Motor neuron (in vitro differentiated cells): ENCODE measurements around the gene PLCZ1. TPM values are rescaled to one million over a fixed set of nuclear protein-coding genes. Genes with fewer than 3 reads are reported as not detected.
"Not testable (repeated sequence)": the region's sequence is repeated elsewhere in the genome, so short reads cannot be mapped to it uniquely, and the experiment has no call there.

Source experiments
- ATAC-seq, 8 experiments: fragments of 200-7000 bp; cut with Tn5 transposase; replicated peaks in 6 of 8; 2 replicates each; pipeline ENCODE4 v1.8.0; 2021; ENCODE audit warnings: mild to moderate bottlenecking in 8 of 8, moderate library complexity in 8 of 8
- H3K27ac ChIP-seq, 2 donors: fragments of 250-450 bp; sonication (Bioruptor Pico); 2 replicates each; pipeline ENCODE4 v1.9.0; 2021; ENCODE audit warnings: antibody characterized with exemption in 2 of 2, mild to moderate bottlenecking in 2 of 2, moderate library complexity in 1 of 2
- H3K4me1 ChIP-seq, 2 donors: fragments of 250-450 bp; sonication (Bioruptor Pico); replicated peaks in 1 of 2; 2 replicates each; pipeline ENCODE4 v1.6.1; 2021; ENCODE audit warnings: antibody characterized with exemption in 2 of 2, mild to moderate bottlenecking in 2 of 2, moderate library complexity in 1 of 2
- H3K4me3 ChIP-seq, 5 donors: fragments of 250-450 bp; sonication (Bioruptor Pico); 2 replicates each; pipeline ENCODE4 v1.9.0; 2021; ENCODE audit warnings: antibody characterized with exemption in 5 of 5, mild to moderate bottlenecking in 5 of 5, moderate library complexity in 4 of 5
- WGBS, 10 experiments: fragments of 450-650 bp; shearing (Covaris generic); methylation state at CpG; one replicate each; pipeline ENCODE4 v1.0.0; 2022; 5-methylcytosine and 5-hydroxymethylcytosine counted together
- in situ Hi-C, 9 experiments: fragments of 400-800 bp; cut with MboI; loops; one replicate each; pipeline ENCODE4 v1.15.0; 2021; ENCODE audit warnings: low sequenced_read_pairs in 9 of 9, low pct_unique_long_range_greater_than_20kb in 2 of 9; ENCODE audit not compliant: unreplicated experiment in 9 of 9
- total RNA-seq, 8 experiments: library from RNA; unstranded; fragments of 300-600 nt; gene quantifications; 2 replicates each; pipeline versions ENCODE4 v1.2.3 to v1.2.4, GENCODE V29; 2022

The PLCZ1 gene
- not detected for total RNA-seq

GRCh38 chr12:18737819-18738218 is at the start of gene PLCZ1, which contains the start of gene CAPZA3:
TSS of gene PLCZ1 (minus strand) at chr12:18738012. CDS start at chr12:18737371, 641 bp downstream.
TSS of gene CAPZA3 (plus strand) at chr12:18738119. CDS start at chr12:18738269, 150 bp downstream.
- in situ Hi-C loops: no loop called here
- no peak for ATAC-seq
- H3K4me3 ChIP-seq: no peak within 1 kb of the TSS
- no peak within 1 kb of the TSS for H3K27ac ChIP-seq
- WGBS, 10 experiments: 79 to 100% (median 90%) methylated on average over 2 of the region's 2 CpGs; no CpG with 5 or more reads in 7 of the 10 experiments
- no peaks in the 10 kb centered on the region for H3K4me1 ChIP-seq

- WGBS, 10 experiments: 93 to 95% methylated on average over 3 to 4 of the region's 8 CpGs; no CpG with 5 or more reads in 8 of the 10 experiments
- in situ Hi-C loops, H3K27ac ChIP-seq, H3K4me3 ChIP-seq, ATAC-seq, H3K4me1 ChIP-seq: not testable (repeated sequence)
Observed at GRCh38 chr12:18785465-18785864, 47.7 kb upstream of the PLCZ1 start.

GRCh38 chr12:18782827-18783226 is 45.0 kb upstream of the PLCZ1 start:
- in situ Hi-C loops: no loop called here
- 13 to 89% (median 58%) methylated on average over 1 to 2 of the region's 2 CpGs; no CpG with 5 or more reads in 1 of the 10 experiments for WGBS, 10 experiments
- Histone ChIP-seq H3K4me3 (no peak overlapping the region), H3K27ac (no peak overlapping the region), H3K4me1 (no peaks in the 10 kb centered on the region)
- ATAC-seq: no peak

DNA sequence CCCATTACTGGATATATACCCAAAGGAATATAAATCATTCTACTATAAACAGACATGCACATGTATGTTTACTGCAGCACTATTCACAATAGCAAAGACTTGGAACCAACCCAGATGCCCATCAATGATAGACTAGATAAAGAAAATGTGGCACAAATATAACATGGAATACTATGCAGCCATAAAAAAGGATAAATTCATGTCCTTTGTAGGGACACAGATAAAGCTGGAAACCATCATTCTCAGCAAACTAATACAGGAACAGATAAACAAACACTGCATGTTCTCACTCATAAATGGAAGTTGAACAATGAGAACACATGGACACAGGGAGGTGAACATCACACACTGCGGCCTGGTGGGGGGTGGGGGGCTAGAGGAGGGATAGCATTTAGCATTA is 28.7 kb upstream of the PLCZ1 start:
- H3K27ac ChIP-seq, ATAC-seq, H3K4me3 ChIP-seq, H3K4me1 ChIP-seq, in situ Hi-C loops: not testable (repeated sequence)
- WGBS, 10 experiments: 33 to 100% (median 80%) methylated on average over 1 of the region's 1 CpG; no CpG with 5 or more reads in 7 of the 10 experiments

DNA sequence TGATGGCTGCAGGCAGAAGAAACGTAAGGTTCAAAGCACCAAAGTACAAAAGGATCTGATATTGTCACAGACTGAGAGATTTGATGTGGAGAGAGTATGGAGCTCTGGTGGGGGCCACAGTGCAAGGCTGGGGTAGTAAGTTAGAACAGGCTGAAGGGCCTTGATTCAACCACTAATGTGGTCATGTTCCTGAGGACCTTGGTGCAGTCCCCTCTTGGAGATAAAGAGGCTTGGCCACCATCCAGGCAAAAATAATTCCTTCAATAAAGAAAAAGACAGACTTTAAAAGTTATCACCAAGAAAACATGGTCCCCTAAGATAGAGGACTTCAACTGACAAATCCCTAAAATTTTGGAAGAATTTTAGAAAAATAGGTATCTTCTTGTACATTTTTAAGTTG is 17.5 kb upstream of the PLCZ1 start:
- in situ Hi-C loops: no loop called here
- WGBS, 10 experiments: 80 to 100% (median 100%) methylated on average over 1 of the region's 1 CpG; no CpG with 5 or more reads in 2 of the 10 experiments
- Histone ChIP-seq H3K4me3 (no peak overlapping the region), H3K27ac (no peak overlapping the region), H3K4me1 (peaks cover 2 to 4% of the 10 kb centered on the region in 2 donors)
- ATAC-seq: no peak

- in situ Hi-C loops: no loop called here
- Histone ChIP-seq H3K4me3 (no peak overlapping the region), H3K27ac (no peak overlapping the region), H3K4me1 (peaks cover 2 to 4% of the 10 kb centered on the region in 2 donors)
- ATAC-seq: no peak
- WGBS, 10 experiments: 42 to 100% (median 89%) methylated on average over 1 to 4 of the region's 6 CpGs; no CpG with 5 or more reads in 3 of the 10 experiments
Observed at GRCh38 chr12:18754124-18754707, 16.4 kb upstream of the PLCZ1 start.

GRCh38 chr12:18753481-18754123 is 15.8 kb upstream of the PLCZ1 start:
- Histone ChIP-seq H3K4me1 (peaks cover 2 to 4% of the 10 kb centered on the region in 2 donors), H3K4me3 (no peak overlapping the region), H3K27ac (no peak overlapping the region)
- 35 to 91% (median 73%) methylated on average over 1 to 10 of the region's 16 CpGs; no CpG with 5 or more reads in 1 of the 10 experiments for WGBS, 10 experiments
- in situ Hi-C loops: no loop called here
- peak in 4 of 8 experiments; percentile 56 to 75 (median 65) for ATAC-seq

- 60 to 100% (median 100%) methylated on average over 1 of the region's 1 CpG; no CpG with 5 or more reads in 6 of the 10 experiments for WGBS, 10 experiments
Observed at GRCh38 chr12:18752947-18753346, 15.1 kb upstream of the PLCZ1 start.

DNA sequence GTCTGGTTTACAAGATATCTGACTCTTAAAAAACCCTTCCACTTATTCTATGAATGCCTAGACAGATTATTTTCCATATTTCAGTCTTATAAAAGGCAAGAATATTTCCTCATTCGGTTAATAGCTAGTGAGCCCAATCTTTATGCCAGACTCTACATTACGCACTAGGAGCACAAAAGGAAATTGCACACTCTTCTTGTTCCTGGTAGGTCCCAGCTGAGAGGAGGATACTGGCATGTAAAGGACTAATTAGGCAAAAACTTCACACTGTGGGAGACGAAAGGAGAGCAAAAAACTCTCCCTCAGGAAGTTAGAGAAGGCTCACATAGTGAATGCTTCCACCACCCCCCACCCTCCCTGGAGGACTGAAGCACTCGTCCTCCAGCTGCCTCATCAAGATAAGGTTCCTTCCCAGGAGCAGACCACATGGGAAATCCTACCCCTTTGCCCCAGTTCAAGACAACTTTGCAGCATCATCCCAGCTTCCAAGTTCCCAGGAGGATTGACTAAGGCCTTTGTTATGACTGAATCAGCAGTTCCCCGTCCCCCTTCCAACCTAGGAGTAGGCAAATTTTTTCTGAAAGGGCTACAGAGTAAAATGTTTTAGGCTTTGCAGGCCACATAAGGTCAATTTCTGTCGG is 14.6 kb upstream of the PLCZ1 start:
- in situ Hi-C loops: no loop called here

More at GRCh38 chr12:18752947-18753346, 15.1 kb upstream of the PLCZ1 start:
- peaks cover 2 to 4% of the 10 kb centered on the region in 2 donors for H3K4me1 ChIP-seq
- no peak overlapping the region for H3K4me3 ChIP-seq
- no peak for ATAC-seq
- no peak overlapping the region for H3K27ac ChIP-seq
- in situ Hi-C loops: no loop called here

GRCh38 chr12:18751866-18752265 is 14.1 kb upstream of the PLCZ1 start:
- 60 to 100% (median 100%) methylated on average over 1 to 2 of the region's 2 CpGs; no CpG with 5 or more reads in 1 of the 10 experiments for WGBS, 10 experiments
- H3K27ac ChIP-seq: no peak overlapping the region
- in situ Hi-C loops: no loop called here
- peaks cover 2 to 4% of the 10 kb centered on the region in 2 donors for H3K4me1 ChIP-seq
- no peak overlapping the region for H3K4me3 ChIP-seq
- ATAC-seq: no peak

More for the DNA sequence above, 14.6 kb upstream of the PLCZ1 start:
- Histone ChIP-seq H3K4me3 (no peak overlapping the region), H3K4me1 (peaks cover 2 to 4% of the 10 kb centered on the region in 2 donors), H3K27ac (no peak overlapping the region)
- 23 to 100% (median 83%) methylated on average over 1 to 5 of the region's 6 CpGs for WGBS, 10 experiments
- no peak for ATAC-seq

DNA sequence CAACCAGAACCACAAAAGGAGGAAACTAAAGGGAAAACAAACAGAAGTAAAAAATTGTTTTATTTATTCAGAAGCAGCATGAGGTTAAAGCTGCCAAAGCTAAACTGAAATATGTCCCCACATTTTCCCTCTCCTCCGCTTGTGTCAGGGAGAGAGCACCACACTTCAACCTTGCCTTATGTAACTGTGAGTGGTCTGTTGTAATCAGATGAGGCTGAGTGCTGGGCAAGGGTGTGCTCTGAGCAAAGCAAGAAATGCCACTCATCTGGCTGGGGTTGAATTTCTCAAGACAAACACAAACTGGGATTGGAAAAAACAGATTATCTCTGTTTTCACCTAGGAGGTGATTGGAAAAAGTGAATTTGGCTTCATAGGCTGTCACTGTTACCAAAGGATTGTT is 12.3 kb upstream of the PLCZ1 start:
- ATAC-seq: peak in 3 of 8 experiments; percentile 53 to 60 (median 57)
- Histone ChIP-seq H3K4me3 (no peak overlapping the region), H3K27ac (no peak overlapping the region), H3K4me1 (peaks cover 2 to 4% of the 10 kb centered on the region in 2 donors)
- 56 to 100% (median 91%) methylated on average over 1 of the region's 1 CpG; no CpG with 5 or more reads in 4 of the 10 experiments for WGBS, 10 experiments
- in situ Hi-C loops: no loop called here

- in situ Hi-C loops: no loop called here
- 12 to 92% (median 80%) methylated on average over 1 to 4 of the region's 4 CpGs; no CpG with 5 or more reads in 1 of the 10 experiments for WGBS, 10 experiments
- Histone ChIP-seq H3K27ac (no peak overlapping the region), H3K4me1 (peaks cover 2 to 4% of the 10 kb centered on the region in 2 donors), H3K4me3 (no peak overlapping the region)
- ATAC-seq: peak in 3 of 8 experiments; percentile 14 to 47 (median 23)
Observed at GRCh38 chr12:18749386-18749957, 11.7 kb upstream of the PLCZ1 start.

GRCh38 chr12:18747895-18748294 is 10.1 kb upstream of the PLCZ1 start:
- Histone ChIP-seq H3K4me1 (no peaks in the 10 kb centered on the region), H3K27ac (no peak overlapping the region), H3K4me3 (no peak overlapping the region)
- ATAC-seq: peak in 5 of 8 experiments; percentile 19 to 90 (median 86)
- in situ Hi-C loops: no loop called here
- 0 to 100% (median 42%) methylated on average over 1 of the region's 1 CpG for WGBS, 10 experiments
